GM21717 (cell line): ENCODE data around the gene TRAM2.
A peak's percentile ranks its signal among the peaks of the same experiment; 100 is the strongest.
"Not testable (repeated sequence)": the region's sequence is repeated elsewhere in the genome, so short reads cannot be mapped to it uniquely, and the experiment has no call there.

ENCODE experiments used
- ATAC-seq: cut with Tn5 transposase; IDR thresholded peaks from one replicate; pipeline ENCODE4 v1.9.1; 2021; ENCODE audit warnings: mild to moderate bottlenecking, moderate library complexity; ENCODE audit not compliant: unreplicated experiment

TRAM2 gene

DNA sequence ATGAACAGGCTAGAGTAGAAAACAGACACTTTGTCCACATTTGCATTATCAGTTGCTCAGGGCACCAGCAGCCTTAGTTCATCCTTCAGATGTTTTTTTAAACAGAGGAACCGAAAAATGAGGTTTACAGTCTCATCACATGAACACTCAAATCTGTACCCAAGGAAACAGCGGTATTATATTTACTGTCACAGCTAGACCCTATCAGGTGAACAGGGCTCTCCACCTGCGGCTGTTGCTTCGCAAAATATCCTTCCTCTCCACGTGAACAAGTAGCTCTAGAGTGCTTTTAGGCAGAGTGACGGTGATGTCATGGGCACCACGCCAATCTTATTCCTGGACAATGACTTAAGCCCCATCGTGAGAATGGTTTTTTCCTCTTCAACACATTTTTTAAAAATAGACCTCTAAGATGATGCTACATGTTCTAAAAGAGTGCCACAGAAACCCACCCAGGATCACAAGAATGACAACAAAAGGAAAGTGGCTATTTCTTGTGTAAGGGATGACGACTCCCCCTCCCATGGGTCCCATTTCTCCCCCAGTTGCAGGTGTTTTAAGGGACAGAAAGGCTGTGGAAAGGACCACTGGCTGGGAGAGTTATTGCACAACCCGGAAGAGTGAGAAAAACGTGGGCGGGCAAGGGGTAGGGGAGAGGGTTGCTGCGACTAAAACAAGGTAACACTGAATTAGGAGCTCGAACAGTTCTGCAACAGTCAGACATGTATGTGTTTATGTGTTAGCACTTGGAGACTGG lies 79.0 kb downstream of the TRAM2 start:
- ATAC-seq: peak; percentile 76

DNA sequence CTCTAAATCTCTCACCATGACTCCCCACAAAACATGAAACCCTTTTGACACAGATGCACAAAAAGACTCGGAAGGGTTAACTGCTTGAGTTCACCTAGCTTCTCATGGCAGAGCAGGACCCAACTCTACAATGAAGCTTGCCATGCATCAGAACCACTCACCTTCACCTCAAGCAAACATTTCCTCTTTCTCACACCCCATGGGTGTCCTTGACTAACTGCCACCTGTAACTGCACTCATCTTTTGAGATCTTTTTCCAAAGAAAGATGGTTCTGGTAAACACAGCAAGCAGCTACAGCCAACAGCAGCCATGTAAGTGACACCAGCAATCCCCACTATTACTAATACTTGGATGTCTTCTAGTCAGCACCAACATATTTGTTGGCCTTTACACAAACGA lies 80.2 kb downstream of the TRAM2 start:
- ATAC-seq: no peak

DNA sequence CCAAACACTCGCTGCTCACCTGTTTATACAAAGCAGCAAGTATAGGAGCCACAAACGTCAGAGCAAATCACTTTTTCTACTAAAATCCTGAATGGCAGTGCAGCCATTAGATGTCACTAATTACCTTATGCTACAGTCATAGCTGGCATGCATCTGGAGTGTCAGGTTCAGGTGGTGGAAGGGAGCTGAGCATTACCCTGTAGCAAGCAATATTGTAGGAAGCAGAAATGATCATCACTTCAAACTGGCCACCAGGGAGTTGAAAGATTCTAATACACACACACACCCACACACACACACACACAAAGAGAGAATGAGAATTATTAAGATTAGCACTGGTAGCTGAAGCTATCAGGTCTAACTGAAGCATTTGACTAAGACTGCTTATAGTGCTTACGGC lies 80.9 kb downstream of the TRAM2 start:
- ATAC-seq: no peak

DNA sequence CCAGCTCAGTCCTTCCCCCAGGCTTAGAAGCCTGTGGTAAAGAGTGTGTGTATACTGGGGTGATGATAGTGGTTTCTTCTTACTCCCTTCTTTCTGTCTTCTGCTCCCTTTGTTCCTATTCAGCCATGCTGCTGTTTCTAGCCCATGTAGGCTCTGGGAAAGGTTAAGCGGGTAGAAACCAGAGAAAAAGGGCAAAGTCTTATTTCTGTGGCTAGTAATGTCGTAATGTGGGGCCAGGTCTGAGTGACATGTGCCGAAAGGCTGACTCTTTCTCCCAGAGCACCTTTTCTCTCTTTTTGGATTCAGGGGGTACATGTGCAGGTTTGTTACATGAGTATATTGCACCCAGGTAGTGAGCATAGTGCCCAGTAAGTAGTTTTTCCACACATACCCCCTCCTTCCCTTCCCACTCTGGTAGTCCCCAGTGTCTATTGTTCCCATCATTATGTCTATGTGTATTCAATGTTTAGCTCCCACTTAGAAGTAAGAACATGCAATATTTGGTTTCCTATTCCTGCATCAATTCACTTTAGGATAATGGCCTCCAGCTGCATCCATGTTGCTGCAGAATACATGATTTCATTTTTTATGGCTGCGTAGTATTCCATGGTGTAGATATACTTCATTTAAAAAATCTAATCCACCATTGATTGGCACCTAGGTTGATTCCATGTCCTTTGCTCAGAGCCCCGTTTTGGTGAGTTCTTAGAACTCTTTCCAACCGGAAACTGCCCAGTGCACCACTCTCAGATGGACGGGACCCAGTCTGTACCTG lies 82.4 kb downstream of the TRAM2 start:
- ATAC-seq: no peak

GRCh38 chr6:52493669-52494068 lies 83.2 kb downstream of the TRAM2 start:
- no peak for ATAC-seq

DNA sequence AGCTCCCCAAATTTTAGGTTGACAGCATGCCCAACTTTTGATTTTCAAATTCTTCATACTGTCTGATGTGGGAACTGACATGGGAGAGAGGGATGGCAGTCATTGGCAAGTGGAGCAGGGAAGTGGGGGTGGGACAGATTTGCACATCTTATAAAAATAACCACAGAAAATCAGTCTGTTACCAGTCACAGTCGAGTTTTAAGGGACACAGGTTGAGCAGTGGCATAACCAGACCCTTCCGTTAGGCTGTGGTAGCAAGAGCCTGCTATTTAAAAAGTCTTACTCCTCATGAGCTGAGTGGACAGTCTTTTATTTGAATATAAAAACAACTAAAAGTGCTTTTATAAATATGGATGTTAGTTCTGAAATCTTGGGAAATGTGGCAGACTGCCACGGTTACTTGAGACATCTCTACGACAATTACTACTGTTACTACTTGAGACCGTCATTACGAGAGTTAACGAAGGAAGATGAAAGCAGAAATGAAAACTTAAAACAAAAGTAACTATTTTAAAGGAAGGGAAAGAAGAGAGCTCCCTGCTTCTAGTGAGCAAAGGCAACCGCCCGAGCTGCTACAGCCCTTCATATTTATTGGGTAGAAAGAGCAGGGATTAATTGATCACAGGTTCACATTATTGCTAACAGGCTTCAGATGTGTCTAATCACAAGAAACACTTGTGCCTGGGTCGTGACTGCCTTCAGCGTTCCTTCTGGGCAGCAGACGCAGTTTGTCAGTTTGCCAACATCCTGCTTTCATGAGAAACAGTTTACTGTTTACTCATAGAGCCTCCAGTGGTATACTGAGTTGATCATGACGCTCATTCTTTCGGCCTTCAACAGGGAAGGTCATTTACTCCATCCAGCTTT lies 85.4 kb downstream of the TRAM2 start:
- peak; percentile 61 for ATAC-seq

GRCh38 chr6:52489881-52490280 lies 87.0 kb downstream of the TRAM2 start:
- ATAC-seq: no peak

- ATAC-seq: no peak
These were observed 93.2 kb downstream of the TRAM2 start for GRCh38 chr6:52483671-52484003.

DNA sequence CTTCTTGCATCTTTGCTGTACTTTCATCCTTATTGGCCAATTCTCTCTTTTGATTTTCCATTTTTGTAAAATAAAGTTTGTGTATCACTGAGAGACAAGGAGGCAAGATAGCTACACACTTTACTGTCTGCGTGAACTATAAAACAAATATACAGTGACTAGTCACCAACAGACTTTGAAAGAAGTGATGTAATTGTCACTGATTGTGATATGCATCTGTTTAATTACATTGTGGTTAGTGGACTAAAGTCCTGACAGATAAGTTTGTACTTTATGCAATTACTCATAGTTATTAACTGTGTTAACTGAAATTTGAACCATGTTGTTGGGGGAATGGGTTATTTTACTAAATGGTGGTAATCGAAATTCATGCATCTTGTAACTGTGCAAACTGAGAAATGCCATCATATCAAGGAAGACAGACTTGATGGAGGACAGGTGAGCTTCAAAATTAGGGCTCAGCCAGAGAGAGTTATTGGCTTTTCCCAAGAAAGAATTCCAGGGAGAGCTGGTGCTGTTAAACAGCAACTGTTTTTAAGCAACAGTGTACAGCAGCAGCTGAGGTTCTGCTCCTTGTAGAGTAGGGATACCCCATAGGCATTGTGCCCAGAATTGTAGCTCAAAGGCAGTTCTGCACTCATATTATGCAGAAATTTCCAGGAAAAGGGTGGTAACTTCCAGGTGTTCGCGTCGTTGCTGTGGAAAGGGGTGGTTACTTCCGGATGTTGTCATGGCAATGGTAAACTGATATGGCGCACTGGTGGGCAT lies 93.8 kb downstream of the TRAM2 start:
- no peak for ATAC-seq

- no peak for ATAC-seq
These were observed 101.6 kb downstream of the TRAM2 start for GRCh38 chr6:52475307-52475706.

GRCh38 chr6:52474173-52474572 lies 102.7 kb downstream of the TRAM2 start:
- no peak for ATAC-seq

DNA sequence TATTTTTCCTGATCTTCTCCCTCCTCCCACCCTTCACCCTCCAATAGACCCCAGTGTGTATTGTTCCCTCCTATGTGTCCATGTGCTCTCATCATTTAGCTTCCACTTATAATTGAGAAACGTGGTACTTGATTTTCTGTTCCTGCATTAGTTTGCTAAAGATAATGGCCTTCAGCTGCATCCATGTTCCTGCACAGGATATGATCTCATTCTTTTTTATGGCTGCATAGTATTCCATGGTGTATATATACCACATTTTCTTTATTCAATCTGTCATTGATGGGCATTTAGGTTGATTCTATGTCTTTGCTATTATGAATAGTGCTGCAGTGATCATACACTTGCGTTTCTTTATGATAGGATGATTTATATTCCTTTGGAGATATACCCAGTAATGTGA lies 115.7 kb downstream of the TRAM2 start:
- ATAC-seq: not testable (repeated sequence)

GRCh38 chr6:52457096-52457495 lies 119.8 kb downstream of the TRAM2 start:
- ATAC-seq: no peak

DNA sequence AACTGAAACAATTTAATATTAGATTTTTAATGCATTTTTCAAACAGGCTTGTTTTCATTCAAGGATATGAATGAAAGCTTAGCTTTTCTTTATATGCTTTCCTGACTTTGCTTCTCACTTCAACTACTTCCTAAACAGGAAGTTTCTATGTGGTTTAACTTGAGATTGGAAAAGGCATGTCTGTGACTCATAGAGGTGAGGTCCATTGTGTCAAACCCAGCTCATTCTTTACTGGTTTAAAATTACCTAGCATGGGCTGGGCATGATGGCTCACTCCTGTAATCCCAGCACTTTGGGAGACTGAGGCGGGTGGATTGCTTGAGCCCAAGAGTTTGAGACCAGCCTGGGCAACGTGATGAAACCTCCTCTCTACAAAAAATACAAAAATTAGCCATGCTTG lies 122.3 kb downstream of the TRAM2 start:
- no peak for ATAC-seq
